RWPE2 (cell line): ENCODE measurements around the gene ATAD3C.
"Not testable (repeated sequence)": the region's sequence is repeated elsewhere in the genome, so short reads cannot be mapped to it uniquely, and the experiment has no call there.

Experiments used
- ATAC-seq: fragments of 200-7000 bp; cut with Tn5 transposase; 3 replicates; pipeline ENCODE4 v1.9.1; 2021; ENCODE audit warnings: low read depth
- DNase-seq: peaks from one replicate; pipeline ENCODE4 v3.0.0-alpha.2; 2020; ENCODE audit warnings: low spot score
- H3K27ac ChIP-seq: fragments of 450-650 bp; 2 replicates; pipeline ENCODE4 v1.5.1; 2017; ENCODE audit warnings: mild to moderate bottlenecking; ENCODE audit not compliant: poor library complexity, severe bottlenecking
- H3K27me3 ChIP-seq: fragments of 250-450 bp; sonication (Bioruptor Pico); 2 replicates; pipeline ENCODE4 v1.5.1; 2021; ENCODE audit warnings: mild to moderate bottlenecking, moderate library complexity; ENCODE audit not compliant: insufficient read depth, poor library complexity, severe bottlenecking
- H3K36me3 ChIP-seq: fragments of 250-450 bp; sonication (Bioruptor Pico); 2 replicates; pipeline ENCODE4 v1.5.1; 2020; ENCODE audit warnings: low read depth, mild to moderate bottlenecking, moderate library complexity
- H3K4me1 ChIP-seq: fragments of 250-450 bp; sonication (Bioruptor Pico); 2 replicates; pipeline ENCODE4 v1.5.1; 2021; ENCODE audit warnings: mild to moderate bottlenecking, moderate library complexity; ENCODE audit not compliant: insufficient read depth, poor library complexity, severe bottlenecking
- H3K4me3 ChIP-seq: fragments of 250-450 bp; sonication (Bioruptor Pico); 2 replicates; pipeline ENCODE4 v1.5.1; 2021; ENCODE audit warnings: mild to moderate bottlenecking, moderate library complexity; ENCODE audit not compliant: severe bottlenecking
- H3K9me3 ChIP-seq: fragments of 250-450 bp; sonication (Bioruptor Pico); 2 replicates; pipeline ENCODE4 v1.5.1; 2021; ENCODE audit warnings: mild to moderate bottlenecking, moderate library complexity; ENCODE audit not compliant: severe bottlenecking
- TF ChIP-seq, protein P1 (sequence below): fragments of 450-650 bp; IDR thresholded peaks from one replicate; pipeline ENCODE4 v1.5.1; 2017; ENCODE audit warnings: mild to moderate bottlenecking, moderate library complexity; ENCODE audit not compliant: poor library complexity, severe bottlenecking

Gene ATAD3C

DNA sequence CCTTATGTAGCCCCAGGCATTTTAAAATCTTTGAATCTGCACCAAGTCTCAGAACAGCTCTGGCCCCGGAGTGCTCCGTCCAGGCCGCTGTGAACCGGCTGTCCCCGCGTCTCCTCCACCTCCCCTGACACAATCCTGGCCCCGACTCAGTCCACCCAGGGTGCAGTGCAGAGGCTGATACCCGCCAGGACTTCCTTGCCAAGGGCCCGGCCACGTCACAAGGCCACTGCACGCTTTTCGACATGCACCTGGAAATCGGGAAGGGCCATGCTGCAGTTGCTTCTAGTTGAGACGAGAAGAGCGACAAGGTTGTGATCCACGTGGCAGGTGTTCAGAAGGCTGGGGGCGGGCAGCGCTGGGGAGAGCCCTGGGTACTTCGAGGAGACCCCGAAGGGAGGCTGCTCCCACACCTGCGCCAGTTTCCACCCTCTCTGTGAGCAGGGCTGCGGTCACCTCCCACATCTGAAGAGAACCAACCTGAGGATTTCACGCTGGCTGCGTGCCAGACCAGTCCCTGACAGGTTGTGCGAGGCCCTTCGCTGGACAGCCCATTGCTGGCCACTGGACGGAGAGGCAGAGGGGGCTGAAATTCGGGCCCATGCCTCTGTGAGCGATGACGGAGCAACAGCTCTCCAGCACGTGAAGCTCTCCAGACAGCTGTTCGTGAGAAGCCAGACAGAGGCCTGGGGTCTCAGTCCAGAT lies 7.3 kb upstream of the ATAD3C start:
- H3K4me3 ChIP-seq = no peak overlapping the region
- DNase-seq (no peak), ATAC-seq (no peak)
- H3K4me1 ChIP-seq = no peaks in the 10 kb centered on the region
- H3K9me3 ChIP-seq = no peaks in the 10 kb centered on the region
- no peaks in the 10 kb centered on the region for H3K36me3 ChIP-seq
- TF ChIP-seq, protein P1, sequence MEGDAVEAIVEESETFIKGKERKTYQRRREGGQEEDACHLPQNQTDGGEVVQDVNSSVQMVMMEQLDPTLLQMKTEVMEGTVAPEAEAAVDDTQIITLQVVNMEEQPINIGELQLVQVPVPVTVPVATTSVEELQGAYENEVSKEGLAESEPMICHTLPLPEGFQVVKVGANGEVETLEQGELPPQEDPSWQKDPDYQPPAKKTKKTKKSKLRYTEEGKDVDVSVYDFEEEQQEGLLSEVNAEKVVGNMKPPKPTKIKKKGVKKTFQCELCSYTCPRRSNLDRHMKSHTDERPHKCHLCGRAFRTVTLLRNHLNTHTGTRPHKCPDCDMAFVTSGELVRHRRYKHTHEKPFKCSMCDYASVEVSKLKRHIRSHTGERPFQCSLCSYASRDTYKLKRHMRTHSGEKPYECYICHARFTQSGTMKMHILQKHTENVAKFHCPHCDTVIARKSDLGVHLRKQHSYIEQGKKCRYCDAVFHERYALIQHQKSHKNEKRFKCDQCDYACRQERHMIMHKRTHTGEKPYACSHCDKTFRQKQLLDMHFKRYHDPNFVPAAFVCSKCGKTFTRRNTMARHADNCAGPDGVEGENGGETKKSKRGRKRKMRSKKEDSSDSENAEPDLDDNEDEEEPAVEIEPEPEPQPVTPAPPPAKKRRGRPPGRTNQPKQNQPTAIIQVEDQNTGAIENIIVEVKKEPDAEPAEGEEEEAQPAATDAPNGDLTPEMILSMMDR = no peak
- H3K27ac ChIP-seq = no peak overlapping the region
- no peaks in the 10 kb centered on the region for H3K27me3 ChIP-seq

DNA sequence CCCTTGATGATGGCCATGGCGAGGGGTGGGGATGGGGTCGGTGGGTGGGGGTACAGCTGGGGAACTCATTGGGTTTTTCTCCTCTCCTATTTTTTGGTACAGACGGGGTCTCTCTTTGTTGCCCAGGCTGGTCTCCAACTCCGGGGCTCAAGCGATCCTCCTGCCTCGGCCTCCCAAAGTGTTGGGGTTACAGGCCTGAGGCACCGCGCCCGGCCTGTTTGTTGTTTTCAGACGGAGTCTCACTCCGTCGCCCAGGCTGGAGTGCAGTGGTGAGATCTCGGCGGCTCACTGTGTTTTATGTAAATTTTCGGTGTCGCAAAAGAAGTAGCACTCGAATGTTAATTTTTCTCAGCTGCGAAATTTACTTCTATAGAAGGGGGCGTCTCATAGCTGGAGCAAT lies 2.9 kb upstream of the ATAD3C start:
- H3K27me3 ChIP-seq, H3K27ac ChIP-seq, H3K4me1 ChIP-seq, ATAC-seq, DNase-seq, H3K9me3 ChIP-seq, H3K36me3 ChIP-seq, H3K4me3 ChIP-seq: not testable (repeated sequence)

DNA sequence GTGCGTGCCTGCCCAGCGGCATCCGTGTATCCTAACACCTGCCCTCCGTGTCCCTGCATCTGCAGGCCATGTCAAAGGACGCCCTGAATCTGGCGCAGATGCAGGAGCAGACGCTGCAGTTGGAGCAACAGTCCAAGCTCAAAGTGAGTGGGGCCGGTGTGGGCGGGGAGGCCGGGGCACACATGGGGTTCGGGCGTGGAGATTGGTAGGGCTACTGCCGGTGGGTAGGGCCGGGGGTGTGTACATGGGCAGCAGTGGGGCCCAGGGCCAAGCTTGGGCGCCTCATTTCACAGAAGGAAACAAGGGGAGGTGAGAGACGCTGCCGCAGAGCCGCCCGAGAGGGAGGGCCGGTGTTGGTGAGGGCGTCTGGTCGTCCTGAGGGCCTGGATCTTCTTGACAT lies 1.1 kb downstream of the ATAD3C start:
- H3K4me1 ChIP-seq, H3K36me3 ChIP-seq, H3K27ac ChIP-seq, H3K9me3 ChIP-seq, H3K27me3 ChIP-seq, DNase-seq, H3K4me3 ChIP-seq, ATAC-seq: not testable (repeated sequence)

DNA sequence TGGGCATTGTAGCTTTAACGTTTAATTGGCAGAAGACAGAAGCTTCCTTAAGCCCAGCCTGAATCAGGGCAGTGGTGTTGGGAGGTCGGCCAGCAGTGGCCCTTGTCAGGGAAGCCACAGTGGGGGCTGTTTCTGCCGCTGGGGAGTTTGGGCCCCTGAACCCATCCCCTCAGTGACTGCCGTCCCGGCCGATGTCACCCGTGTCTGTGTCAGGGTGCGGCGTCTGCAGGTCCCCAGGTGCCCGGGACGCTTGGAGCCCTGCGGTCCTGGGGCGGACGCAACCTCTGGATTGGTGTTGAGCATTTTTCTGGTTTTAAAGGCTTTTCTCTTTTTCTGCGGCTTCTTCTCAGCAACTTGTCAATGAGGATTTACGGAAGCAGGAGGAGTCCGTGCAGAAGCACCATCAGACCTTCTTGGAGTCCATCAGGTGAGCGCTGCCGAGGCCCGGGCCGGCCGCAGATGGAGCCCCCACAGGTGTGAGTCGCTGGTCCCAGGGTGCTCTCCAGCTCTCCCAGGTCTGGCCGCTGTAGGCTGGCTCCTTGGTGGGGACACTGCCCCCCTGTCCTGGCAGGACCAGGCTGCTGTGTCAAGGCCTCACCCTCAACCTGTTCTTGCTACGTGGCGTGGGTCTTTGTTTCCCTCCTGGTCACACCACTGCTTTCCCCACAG lies 2.3 kb downstream of the ATAD3C start:
- no peaks in the 10 kb centered on the region for H3K36me3 ChIP-seq
- TF ChIP-seq, protein P1 = no peak
- no peaks in the 10 kb centered on the region for H3K4me1 ChIP-seq
- no peak overlapping the region for H3K27ac ChIP-seq
- DNase-seq (no peak), ATAC-seq (no peak)
- no peaks in the 10 kb centered on the region for H3K9me3 ChIP-seq
- H3K27me3 ChIP-seq = no peaks in the 10 kb centered on the region
- no peak overlapping the region for H3K4me3 ChIP-seq

DNA sequence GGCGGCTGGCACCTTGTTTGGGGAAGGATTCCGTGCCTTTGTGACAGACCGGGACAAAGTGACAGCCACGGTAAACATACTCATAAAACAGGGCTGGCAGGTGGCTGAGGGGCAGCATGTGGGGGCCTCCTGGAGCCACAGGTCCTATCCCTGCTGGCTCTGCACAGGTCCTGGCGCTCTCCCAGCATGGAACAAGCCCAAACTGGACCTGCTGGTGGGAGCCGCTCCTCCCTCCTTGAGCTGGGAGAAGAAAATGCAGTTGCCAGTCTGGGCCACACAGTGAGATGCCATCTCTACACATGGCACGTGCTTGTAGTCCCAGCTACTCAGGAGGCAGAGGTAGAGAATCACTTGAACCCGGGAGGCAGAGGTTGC lies 2.9 kb downstream of the ATAD3C start:
- H3K4me3 ChIP-seq, DNase-seq, H3K27me3 ChIP-seq: not testable (repeated sequence)

DNA sequence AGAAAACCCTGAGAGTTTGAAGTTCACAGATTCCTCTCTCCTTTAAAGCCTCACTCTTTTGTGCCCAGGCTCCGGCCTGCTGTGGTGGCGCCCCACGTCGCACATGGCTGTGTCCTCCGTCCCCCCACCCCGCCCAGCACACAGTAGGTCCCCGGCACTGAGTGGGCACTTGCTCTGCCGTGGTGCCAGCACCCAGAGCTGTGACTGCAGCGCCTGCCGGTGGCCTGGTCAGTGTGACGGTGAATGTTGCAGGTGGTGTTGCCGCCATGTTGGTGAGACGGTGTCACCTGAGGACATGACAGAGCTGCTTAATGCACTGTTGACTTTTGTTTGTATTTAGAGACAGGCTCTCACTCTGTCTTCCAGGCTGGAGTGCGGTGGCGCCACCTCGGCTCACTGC lies 3.4 kb downstream of the ATAD3C start:
- Histone ChIP-seq H3K36me3 (no peaks in the 10 kb centered on the region), H3K4me3 (no peak overlapping the region), H3K27me3 (no peaks in the 10 kb centered on the region), H3K4me1 (no peaks in the 10 kb centered on the region), H3K27ac (no peak overlapping the region), H3K9me3 (no peaks in the 10 kb centered on the region)
- DNase-seq (no peak), ATAC-seq (no peak)
- TF ChIP-seq, protein P1 = no peak

More for the DNA sequence above, 2.9 kb downstream of the ATAD3C start:
- peak; percentile 29; the same call in 1 of the 3 replicates for ATAC-seq
- H3K27ac ChIP-seq, H3K9me3 ChIP-seq, H3K36me3 ChIP-seq, H3K4me1 ChIP-seq: not testable (repeated sequence)

DNA sequence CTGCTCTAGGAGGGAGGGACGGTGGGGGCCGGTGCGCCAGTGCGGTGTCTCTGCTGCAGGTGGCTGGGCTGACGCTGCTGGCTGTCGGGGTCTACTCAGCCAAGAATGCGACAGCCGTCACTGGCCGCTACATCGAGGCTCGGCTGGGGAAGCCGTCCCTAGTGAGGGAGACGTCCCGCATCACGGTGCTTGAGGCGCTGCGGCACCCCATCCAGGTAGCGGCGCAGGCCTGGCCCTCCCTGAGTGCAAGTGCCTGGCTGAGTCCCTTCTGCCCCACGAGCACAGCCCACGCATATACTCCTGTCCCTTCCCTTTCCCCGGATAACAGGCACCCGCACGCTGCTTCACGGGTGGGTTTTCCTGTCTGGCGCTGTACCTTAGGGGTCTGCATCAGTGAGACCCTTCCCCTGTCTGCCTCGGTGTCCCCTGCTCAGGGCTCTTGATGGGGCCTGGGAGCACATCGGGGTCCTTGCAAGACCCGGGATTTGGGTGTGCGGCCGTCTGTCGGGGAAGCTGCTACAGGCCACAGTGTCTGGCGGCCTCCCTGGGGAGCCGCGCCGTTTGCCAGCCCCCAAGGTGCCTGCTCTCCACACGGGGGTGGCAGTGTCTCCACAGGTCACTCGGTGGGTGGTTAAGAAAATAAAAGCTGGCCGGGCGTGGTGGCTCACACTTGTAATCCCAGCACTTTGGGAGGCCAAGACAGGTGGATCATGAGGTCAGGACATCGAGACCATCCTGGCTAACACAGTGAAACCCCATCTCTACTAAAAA lies 5.0 kb downstream of the ATAD3C start:
- not testable (repeated sequence) for ATAC-seq, H3K27ac ChIP-seq, H3K4me3 ChIP-seq, H3K27me3 ChIP-seq, H3K9me3 ChIP-seq, DNase-seq, H3K4me1 ChIP-seq, H3K36me3 ChIP-seq
